GM18909 (cell line): ENCODE data around the gene KRTAP5-4.
A peak's percentile ranks its signal among the peaks of the same experiment; 100 is the strongest.
"Not testable (repeated sequence)": the region's sequence is repeated elsewhere in the genome, so short reads cannot be mapped to it uniquely, and the experiment has no call there.

Experiments used
- ATAC-seq: cut with Tn5 transposase; IDR thresholded peaks from one replicate; pipeline ENCODE4 v1.9.1; 2021; ENCODE audit warnings: mild to moderate bottlenecking; ENCODE audit not compliant: unreplicated experiment, poor library complexity

The KRTAP5-4 gene

DNA sequence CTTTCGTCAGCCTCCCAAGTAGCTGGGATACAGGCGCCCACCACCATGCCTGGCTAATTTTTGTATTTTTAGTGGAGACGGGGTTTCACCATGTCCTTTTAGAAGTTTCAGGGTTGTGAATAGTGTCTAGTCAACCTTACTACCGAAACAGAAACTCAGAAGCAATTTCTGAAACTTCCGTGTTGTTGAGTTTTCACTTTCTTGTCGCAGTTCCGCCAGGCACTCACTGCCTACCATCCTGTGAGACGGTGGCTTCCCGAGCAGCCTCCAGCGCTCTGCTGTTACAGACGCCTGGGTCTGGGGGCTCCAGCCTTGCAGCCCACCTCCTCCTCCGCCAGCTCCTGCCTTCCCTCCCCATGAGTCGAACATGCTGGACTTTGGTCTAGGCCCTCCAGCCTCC lies 16.0 kb downstream of the KRTAP5-4 start:
- peak; percentile 81 for ATAC-seq

DNA sequence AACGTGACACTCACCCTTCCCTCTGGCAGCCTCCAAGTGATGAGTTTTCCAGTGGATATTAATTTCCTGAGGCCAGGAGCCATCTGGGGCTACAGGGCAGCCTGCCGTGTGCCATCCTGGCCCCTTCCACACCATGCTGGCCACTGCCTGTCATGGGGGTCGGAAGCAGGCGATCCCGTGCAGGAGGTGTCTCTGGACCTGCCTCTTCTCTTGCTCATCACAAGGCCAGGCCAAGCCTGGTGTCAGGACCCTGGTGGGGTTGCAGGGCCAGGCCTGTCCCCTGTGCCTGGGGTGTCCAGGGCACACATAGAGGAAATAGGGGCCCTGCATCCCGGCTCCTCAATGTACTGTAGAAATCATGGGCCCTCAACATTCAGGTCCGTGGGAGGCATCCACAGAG lies 17.2 kb downstream of the KRTAP5-4 start:
- no peak for ATAC-seq

- ATAC-seq: no peak
Measured at GRCh38 chr11:1604181-1604580, 17.8 kb downstream of the KRTAP5-4 start.

DNA sequence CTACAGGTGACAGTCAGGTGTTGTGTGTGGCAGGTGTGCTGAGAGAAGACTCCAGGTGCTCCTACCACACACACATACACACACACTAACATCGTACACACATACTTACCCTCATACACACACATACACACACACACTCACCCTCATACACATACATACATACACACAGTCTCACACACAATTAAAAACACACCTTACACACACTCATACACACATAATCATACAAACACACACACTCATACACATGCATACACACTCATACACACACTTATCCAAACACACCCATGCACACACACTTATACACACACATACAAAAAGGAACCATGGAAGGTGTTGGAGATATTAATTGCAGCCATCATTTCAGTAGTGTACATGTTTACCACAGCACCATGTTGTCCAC lies 18.3 kb downstream of the KRTAP5-4 start:
- no peak for ATAC-seq

DNA sequence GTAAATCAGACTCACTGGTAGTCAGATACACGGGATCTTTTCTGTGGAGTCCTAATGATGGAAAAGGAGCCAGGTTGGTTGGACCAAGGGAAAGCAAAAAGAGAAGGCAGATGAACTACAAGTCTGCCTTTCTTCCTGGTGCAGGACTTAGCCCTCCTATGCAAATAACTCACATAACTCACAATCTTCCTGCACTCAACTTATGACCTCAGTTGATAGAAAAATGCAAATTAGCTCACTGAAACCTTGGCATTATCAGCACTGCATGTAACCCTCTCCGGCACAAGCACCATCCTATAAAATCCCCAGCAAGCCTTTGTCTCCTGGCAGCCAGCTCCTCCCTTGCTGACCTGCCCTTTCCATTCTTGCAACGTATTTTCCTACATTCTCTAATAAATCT lies 20.3 kb downstream of the KRTAP5-4 start:
- not testable (repeated sequence) for ATAC-seq

DNA sequence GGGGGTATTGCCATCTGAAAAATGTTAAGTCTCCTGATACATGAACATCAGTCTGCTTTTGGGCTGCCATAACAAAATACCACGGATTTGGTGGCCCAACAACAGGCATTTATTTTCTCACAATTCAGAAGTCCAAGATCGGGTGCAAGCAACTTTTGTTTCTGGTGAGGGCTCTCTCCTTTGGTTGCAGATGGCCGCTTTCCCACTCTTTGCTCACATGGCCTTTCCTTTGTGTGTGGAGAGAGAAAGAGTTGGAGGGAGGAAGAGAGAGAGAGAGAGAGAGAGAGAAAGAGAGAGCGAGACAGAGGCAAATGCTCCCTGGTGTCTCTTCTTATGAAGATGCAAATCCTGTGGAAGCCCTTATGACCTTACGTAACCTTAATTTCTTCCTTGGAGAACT lies 21.3 kb downstream of the KRTAP5-4 start:
- no peak for ATAC-seq

GRCh38 chr11:1598816-1599215 lies 23.1 kb downstream of the KRTAP5-4 start:
- ATAC-seq: no peak

DNA sequence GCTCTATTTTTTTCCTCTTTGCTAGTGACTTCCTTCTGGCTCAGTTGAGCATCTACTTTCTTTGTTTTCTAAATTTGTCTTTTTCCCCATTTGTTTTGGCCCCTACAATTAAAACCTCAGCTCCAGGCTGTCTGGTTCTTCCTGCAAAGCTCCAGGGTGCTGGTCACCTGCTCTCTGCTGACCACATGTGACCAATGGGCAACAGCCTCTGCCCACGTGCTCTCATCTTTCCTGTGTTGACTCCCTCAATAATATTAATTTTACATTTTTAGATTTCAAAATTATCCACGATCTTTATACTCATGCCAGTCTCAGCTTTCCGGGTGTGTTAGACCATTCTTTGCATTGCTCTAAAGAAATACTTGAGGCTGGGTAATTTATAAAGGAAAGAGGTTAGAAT lies 23.5 kb downstream of the KRTAP5-4 start:
- ATAC-seq: not testable (repeated sequence)

DNA sequence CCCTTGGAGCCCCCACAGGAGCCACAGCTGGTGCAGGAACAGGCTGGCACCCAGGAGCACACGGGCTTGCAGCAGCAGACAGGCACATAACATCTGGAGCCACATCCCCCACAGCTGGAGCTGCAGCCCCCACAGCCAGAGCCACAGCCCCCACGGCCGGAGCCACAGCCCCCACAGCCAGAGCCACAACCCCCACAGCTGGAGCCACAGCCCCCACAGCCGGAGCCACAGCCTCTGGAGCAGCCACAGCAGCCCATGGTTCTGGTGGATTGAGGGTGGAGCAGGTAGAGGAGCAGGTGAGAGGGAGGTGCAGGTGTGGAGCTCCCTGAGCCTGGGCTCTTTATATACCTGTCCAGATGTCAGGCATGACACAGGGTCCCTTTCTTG lies 24.0 kb downstream of the KRTAP5-4 start, which contains the start of gene KRTAP5-2:
TSS of gene KRTAP5-2 (minus strand) at position 301 of the 387 bp plus-strand sequence. CDS start at position 257, 44 bp downstream.
- no peak for ATAC-seq

DNA sequence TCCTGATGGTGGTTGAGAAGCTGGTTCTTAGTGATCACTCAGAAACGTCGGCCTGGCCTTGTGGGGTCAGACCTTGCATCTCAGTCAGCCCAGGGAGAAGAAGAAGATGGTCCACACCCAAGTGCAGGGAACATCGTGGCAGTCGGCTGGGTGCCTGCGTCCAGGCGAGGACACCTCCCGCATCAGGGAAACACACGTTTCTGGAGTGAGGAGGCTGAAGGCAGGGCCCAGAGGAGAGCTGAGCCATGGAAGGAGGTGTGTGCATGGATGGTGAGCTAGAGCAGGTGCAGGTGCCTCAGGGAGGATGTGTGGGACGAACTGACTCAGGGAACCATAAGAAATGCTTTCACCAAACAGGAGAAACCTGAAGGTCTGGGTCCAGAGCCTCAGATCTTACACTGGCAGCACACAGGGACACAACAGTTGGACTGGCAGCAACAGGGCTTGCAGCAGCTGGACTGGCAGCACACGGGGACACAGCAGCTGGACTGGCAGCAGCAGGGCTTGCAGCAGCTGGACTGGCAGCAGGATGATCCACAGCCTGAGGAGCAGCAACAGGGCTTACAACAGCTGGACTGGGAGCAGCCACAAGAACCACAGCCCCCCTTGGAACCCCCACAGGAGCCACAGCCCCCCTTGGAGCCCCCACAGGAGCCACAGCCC lies 24.5 kb downstream of the KRTAP5-4 start:
- no peak for ATAC-seq

GRCh38 chr11:1596576-1597121 lies 25.3 kb downstream of the KRTAP5-4 start:
- not testable (repeated sequence) for ATAC-seq

- ATAC-seq: not testable (repeated sequence)
Measured at GRCh38 chr11:1595994-1596575, 25.9 kb downstream of the KRTAP5-4 start.

DNA sequence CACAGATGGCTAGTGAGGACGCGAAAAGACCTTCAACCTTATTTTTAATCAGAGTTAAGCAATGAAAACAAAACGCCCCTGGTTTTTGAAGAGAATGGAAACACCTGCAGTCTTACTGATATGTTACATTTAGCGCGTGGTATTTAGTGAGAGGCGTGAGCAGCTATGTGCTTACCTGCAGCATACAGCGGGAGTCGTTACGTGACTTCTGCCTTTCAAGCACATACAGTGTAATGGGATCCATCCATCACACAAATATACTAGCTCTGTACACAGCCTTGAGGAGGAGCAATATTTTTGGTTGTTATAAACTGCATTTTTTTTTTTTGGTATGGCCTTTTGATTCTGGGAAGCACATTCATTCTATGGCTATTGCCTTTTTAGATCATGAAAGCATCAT lies 29.3 kb downstream of the KRTAP5-4 start:
- no peak for ATAC-seq

GRCh38 chr11:1589996-1590395 lies 31.9 kb downstream of the KRTAP5-4 start:
- no peak for ATAC-seq

- not testable (repeated sequence) for ATAC-seq
Measured at GRCh38 chr11:1589191-1589963, 32.6 kb downstream of the KRTAP5-4 start.

GRCh38 chr11:1586699-1587098 lies 35.2 kb downstream of the KRTAP5-4 start:
- ATAC-seq: no peak

- ATAC-seq: not testable (repeated sequence)
Measured at GRCh38 chr11:1584661-1585370, 37.1 kb downstream of the KRTAP5-4 start, which contains the start of gene KRTAP5-1. Gene KRTAP5-1, minus strand, starts transcription at chr11:1585283. Its CDS starts 34 bp downstream, at chr11:1585249.

DNA sequence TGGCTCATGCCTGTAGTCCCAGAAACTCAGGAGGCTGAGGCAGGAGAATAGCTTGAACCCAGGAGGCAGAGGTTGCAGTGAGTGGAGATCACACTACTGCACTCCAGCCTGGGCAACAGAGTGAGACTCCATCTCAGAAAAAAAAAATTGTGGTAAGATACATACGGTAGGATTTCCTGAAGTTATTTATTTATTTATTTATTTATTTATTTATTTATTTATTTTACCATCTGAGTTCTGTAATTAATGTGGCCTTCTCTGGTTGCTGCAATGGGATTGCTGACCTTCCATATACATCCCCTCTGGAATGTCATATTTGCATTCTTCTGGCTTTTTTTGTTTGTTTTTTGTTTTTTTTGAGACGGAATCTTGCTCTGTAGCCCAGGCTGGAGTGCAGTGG lies 39.0 kb downstream of the KRTAP5-4 start:
- not testable (repeated sequence) for ATAC-seq

- ATAC-seq: no peak
Measured at GRCh38 chr11:1581976-1582375, 40.0 kb downstream of the KRTAP5-4 start.

DNA sequence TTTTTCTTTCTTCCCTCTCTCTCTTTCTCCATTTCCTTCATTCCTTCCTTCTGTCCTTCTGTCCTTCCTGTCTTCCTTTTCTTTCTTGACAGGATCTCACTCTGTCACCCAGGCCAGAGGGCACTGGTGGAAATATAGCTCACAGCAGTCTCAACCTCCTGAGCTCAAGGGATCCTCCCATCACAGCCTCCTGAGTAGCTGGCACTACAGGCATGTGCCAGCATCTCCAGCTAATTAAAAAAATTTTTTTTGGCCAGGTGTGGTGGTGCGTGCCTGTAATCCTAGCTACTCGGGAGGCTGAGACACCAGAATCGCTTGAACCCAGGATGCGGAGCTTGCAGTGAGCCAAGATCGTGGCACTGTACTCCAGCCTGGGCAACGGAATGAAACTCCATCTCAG lies 45.1 kb downstream of the KRTAP5-4 start:
- no peak for ATAC-seq
